SK-N-SH (cell line): ENCODE data around the gene KRT6A.

Experiments
- CTCF ChIP-seq: fragments of 200-600 bp; sonication (generic); IDR thresholded peaks from 2 replicates; pipeline ENCODE4 v1.6.1; 2017; ENCODE audit warnings: antibody characterized with exemption, mild to moderate bottlenecking, moderate library complexity
- ELF1 ChIP-seq: IDR thresholded peaks from 2 replicates; pipeline ENCODE4 v1.4.0; 2012
- EP300 ChIP-seq, 2 experiments: IDR thresholded peaks; 2 replicates each; pipeline versions ENCODE4 v1.4.0 to v1.6.1; 2012; ENCODE audit warnings: borderline replicate concordance in 1 of 2, low read depth in 1 of 2, low read length in 1 of 2
- FOSL2 ChIP-seq: IDR thresholded peaks from 2 replicates; pipeline ENCODE4 v1.4.0; 2012; ENCODE audit warnings: low read depth, mild to moderate bottlenecking, moderate library complexity, borderline replicate concordance
- FOXJ3 ChIP-seq: sonication (generic); formaldehyde crosslinking; IDR thresholded peaks from 2 replicates; pipeline ENCODE4 v1.5.1; 2020; ENCODE audit warnings: mild to moderate bottlenecking, missing genetic modification reagents
- PBX3 ChIP-seq: IDR thresholded peaks from 2 replicates; pipeline ENCODE4; 2012
- RAD21 ChIP-seq: IDR thresholded peaks from 2 replicates; pipeline ENCODE4 v1.6.1; 2012; ENCODE audit warnings: mild to moderate bottlenecking, low read length
- SIN3A ChIP-seq: IDR thresholded peaks from 2 replicates; pipeline ENCODE4 v1.6.1; 2012; ENCODE audit warnings: low read depth, mild to moderate bottlenecking, low read length, moderate library complexity, borderline replicate concordance
- TAF1 ChIP-seq: IDR thresholded peaks from 2 replicates; pipeline ENCODE4 v1.6.1; 2012; ENCODE audit warnings: low read depth, mild to moderate bottlenecking, low read length, moderate library complexity, borderline replicate concordance
- TF ChIP-seq, protein P1 (sequence below): IDR thresholded peaks from 2 replicates; pipeline ENCODE4 v1.4.0; 2012; ENCODE audit warnings: low read depth, borderline replicate concordance
- TF ChIP-seq, protein P2 (sequence below): IDR thresholded peaks from 2 replicates; pipeline ENCODE4 v1.4.0; 2012; ENCODE audit warnings: low read depth

DNA sequence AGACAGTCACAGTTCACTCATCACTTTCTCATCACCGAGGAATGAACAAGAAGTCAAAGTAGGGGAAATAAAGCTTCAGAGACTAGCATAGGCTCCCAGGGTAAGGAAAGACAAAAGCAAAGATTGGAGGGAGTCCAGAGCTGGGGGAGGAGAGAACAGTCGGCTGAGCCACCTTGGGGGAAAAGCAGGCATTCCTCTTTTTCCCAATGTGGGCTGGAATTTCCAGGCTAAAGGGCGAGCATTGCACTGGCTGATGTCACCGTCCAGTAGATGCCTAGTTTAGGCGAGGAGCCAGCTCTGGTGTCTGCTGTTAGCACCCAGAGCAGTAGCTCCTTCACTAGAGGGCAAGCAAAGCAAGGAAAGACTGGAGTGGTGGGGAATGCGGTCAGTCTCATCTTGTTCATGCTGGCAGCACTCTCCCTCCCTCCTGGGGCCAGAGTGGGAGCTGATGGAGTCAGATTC is 50.4 kb downstream of the KRT6A start:
- TF ChIP-seq FOSL2 (no peak), PBX3 (no peak), CTCF (peak; percentile 21), FOXJ3 (CRISPR knock-in tag) (no peak), RAD21 (no peak), ELF1 (no peak), TAF1 (no peak), SIN3A (no peak), EP300 (IDR thresholded peaks at IDR 0.05; ENCODE audit: borderline replicate concordance in 1 of 2, low read depth in 1 of 2, low read length in 1 of 2) (no peak)
- TF ChIP-seq, protein P1, sequence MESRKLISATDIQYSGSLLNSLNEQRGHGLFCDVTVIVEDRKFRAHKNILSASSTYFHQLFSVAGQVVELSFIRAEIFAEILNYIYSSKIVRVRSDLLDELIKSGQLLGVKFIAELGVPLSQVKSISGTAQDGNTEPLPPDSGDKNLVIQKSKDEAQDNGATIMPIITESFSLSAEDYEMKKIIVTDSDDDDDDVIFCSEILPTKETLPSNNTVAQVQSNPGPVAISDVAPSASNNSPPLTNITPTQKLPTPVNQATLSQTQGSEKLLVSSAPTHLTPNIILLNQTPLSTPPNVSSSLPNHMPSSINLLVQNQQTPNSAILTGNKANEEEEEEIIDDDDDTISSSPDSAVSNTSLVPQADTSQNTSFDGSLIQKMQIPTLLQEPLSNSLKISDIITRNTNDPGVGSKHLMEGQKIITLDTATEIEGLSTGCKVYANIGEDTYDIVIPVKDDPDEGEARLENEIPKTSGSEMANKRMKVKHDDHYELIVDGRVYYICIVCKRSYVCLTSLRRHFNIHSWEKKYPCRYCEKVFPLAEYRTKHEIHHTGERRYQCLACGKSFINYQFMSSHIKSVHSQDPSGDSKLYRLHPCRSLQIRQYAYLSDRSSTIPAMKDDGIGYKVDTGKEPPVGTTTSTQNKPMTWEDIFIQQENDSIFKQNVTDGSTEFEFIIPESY: no peak
- TF ChIP-seq, protein P2, sequence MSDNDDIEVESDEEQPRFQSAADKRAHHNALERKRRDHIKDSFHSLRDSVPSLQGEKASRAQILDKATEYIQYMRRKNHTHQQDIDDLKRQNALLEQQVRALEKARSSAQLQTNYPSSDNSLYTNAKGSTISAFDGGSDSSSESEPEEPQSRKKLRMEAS: no peak
